ENCODE data around the gene SORCS2. TPM values are rescaled to one million over a fixed set of nuclear protein-coding genes. Genes with fewer than 3 reads are reported as not detected.

SORCS2 gene
- total and polyA plus RNA-seq, 2 of the 8 experiments (the other 6 are each of a cell fraction or from before 2014, with no cell fraction given): 0.36 to 1.8 TPM

- Histone ChIP-seq H3K9me3 (ENCODE audit: insufficient read depth in 2 of 2, low read depth in 1 of 2, low read length in 1 of 2) (no peaks in the 10 kb centered on the region), H4K5ac (ENCODE audit: insufficient read length, low read depth, low read length) (no peak overlapping the region), H4K20me1 (replicated peaks in 1 of 2; ENCODE audit: control insufficient read depth in 1 of 2, insufficient read depth in 2 of 2, low read length in 2 of 2) (peaks cover 0 to 3% of the 10 kb centered on the region in 2 experiments), H3K4me3 (ENCODE audit: extremely low read depth in 1 of 4, insufficient read depth in 2 of 4, low read depth in 3 of 4, low read length in 4 of 4) (no peak overlapping the region), H3K27ac (ENCODE audit: low read depth, low read length) (no peak overlapping the region), H3K9ac (replicated peaks in 1 of 4; ENCODE audit: extremely low read depth in 1 of 4, low read depth in 3 of 4, low read length in 3 of 4) (no peak overlapping the region), H3K4me2 (ENCODE audit: insufficient read depth in 1 of 2, low read depth in 2 of 2, low read length in 2 of 2) (no peak overlapping the region), H2BK15ac (ENCODE audit: low read length) (no peak overlapping the region), H2BK120ac (replicated peaks; ENCODE audit: low read depth, low read length) (no peak overlapping the region), H2BK5ac (ENCODE audit: low read depth, low read length) (no peak overlapping the region), H4K8ac (ENCODE audit: extremely low read depth, insufficient read depth, low read length) (no peak overlapping the region), H3K18ac (ENCODE audit: extremely low read depth, low read length) (no peak overlapping the region), H2BK20ac (ENCODE audit: low read length) (no peak overlapping the region), H3K23ac (ENCODE audit: insufficient read length) (no peak overlapping the region), H2BK12ac (ENCODE audit: low read depth, low read length) (no peak overlapping the region), H2AK5ac (ENCODE audit: low read depth, low read length) (no peak overlapping the region), H3K79me2 (ENCODE audit: control insufficient read depth in 1 of 2, insufficient read depth in 2 of 2, low read length in 2 of 2) (no peaks in the 10 kb centered on the region), H3K4ac (replicated peaks; ENCODE audit: insufficient read length, low read depth, low read length) (no peak overlapping the region), H3K36me3 (ENCODE audit: control insufficient read depth in 2 of 4, insufficient read depth in 4 of 4, low read length in 3 of 4) (no peaks in the 10 kb centered on the region), H3K56ac (replicated peaks; ENCODE audit: insufficient read length, low read depth, low read length) (no peak overlapping the region), H3K27me3 (replicated peaks in 1 of 4; ENCODE audit: control insufficient read depth in 3 of 4, extremely low read depth in 1 of 4, insufficient read depth in 3 of 4, low read length in 3 of 4) (no peaks in the 10 kb centered on the region), H3K79me1 (ENCODE audit: low read depth, low read length) (no peaks in the 10 kb centered on the region), H3K4me1 (replicated peaks in 1 of 4; ENCODE audit: control insufficient read depth in 3 of 4, insufficient read depth in 4 of 4, low read length in 3 of 4) (no peaks in the 10 kb centered on the region), H3K14ac (ENCODE audit: insufficient read length) (no peak overlapping the region), H2AFZ (ENCODE audit: low read length) (no peak overlapping the region), H3K23me2 (ENCODE audit: low read depth, low read length) (no peaks in the 10 kb centered on the region), H4K91ac (replicated peaks; ENCODE audit: insufficient read length, low read length) (no peak overlapping the region)
- no peak for FAIRE-seq
- POLR2A ChIA-PET (ENCODE audit: partially characterized antibody): no interaction called here
- DNase-seq (ENCODE audit: low read depth in 1 of 2, low spot score in 2 of 2): no peak
- WGBS, 2 experiments (ENCODE audit: extremely low coverage in 1 of 2, insufficient coverage in 1 of 2, insufficient read length in 1 of 2, insufficient replicate concordance in 2 of 2, low coverage in 1 of 2, low lambda C conversion rate in 2 of 2, missing lambda C conversion rate in 1 of 2): 84% methylated on average over 14 of the region's 16 CpGs; no CpG with 5 or more reads in 1 of the 2 experiments
- TF ChIP-seq ATF3 (IDR thresholded peaks at IDR 0.05; ENCODE audit: insufficient read depth, low read depth, low read length) (no peak), SIN3A (conservative IDR thresholded peaks at IDR 0.05 in 1 of 2, IDR thresholded peaks at IDR 0.05 in 1 of 2; ENCODE audit: low read depth in 1 of 2, low read length in 2 of 2) (no peak), RXRA (IDR thresholded peaks at IDR 0.05; ENCODE audit: insufficient read depth, low read depth, low read length) (no peak), NRF1 (IDR thresholded peaks at IDR 0.05; ENCODE audit: low read depth, low read length) (no peak), CHD1 (IDR thresholded peaks at IDR 0.05; ENCODE audit: low read depth, low read length) (no peak), POU5F1 (IDR thresholded peaks at IDR 0.05; ENCODE audit: low read depth, low read length) (no peak), MAX (IDR thresholded peaks at IDR 0.05) (no peak), RNF2 (IDR thresholded peaks at IDR 0.05; ENCODE audit: borderline replicate concordance, low read depth, low read length, missing control alignments, poor library complexity, severe bottlenecking) (no peak), GABPA (IDR thresholded peaks at IDR 0.05; ENCODE audit: borderline replicate concordance, insufficient read depth, low read length) (no peak), CEBPB (IDR thresholded peaks at IDR 0.05; ENCODE audit: low read depth, low read length) (no peak), CHD2 (IDR thresholded peaks at IDR 0.05; ENCODE audit: low read length) (no peak), SUZ12 (IDR thresholded peaks at IDR 0.05; ENCODE audit: low read length) (no peak), TEAD4 (IDR thresholded peaks at IDR 0.05; ENCODE audit: low read depth, low read length) (no peak)
- CTCF ChIA-PET (ENCODE audit: partially characterized antibody): interaction anchor here (0.5 to 1.2 kb wide), 4 partner anchors 47 to 251 kb away, joined by 3 to 5 read pairs (median 3); no protein-coding TSS in a partner anchor
These were observed 563.2 kb downstream of the SORCS2 start for GRCh38 chr4:7755561-7755960.
